Pancreas (tissue), 10 donors: ENCODE results near the gene TXNDC16. TPM values are rescaled to one million over a fixed set of nuclear protein-coding genes. Genes with fewer than 3 reads are reported as not detected.

Experiments
- ATAC-seq, 4 donors: fragments of 200-7000 bp; cut with Tn5 transposase; one replicate each; pipeline versions ENCODE4 v1.8.0 to v1.9.1; 2020; ENCODE audit warnings: mild to moderate bottlenecking in 4 of 4, moderate library complexity in 4 of 4
- DNase-seq, 6 donors: peaks; one replicate each; pipeline ENCODE4 v3.0.0-alpha.2; 2020
- FAIRE-seq: peaks from 2 replicates; lab custom pipeline; 2012; peaks lifted over from hg19 to GRCh38; lab: Jason Lieb, UNC
- H3K27ac ChIP-seq, 4 donors: fragments of 200-600 bp; sonication (generic); 1 replicate in 3 of 4; 2 replicates in 1 of 4; pipeline versions ENCODE4 v1.5.0 to v1.8.0; 2020
- H3K27me3 ChIP-seq, 4 donors: fragments of 200-600 bp; one replicate each; pipeline ENCODE4 v1.8.0; 2021
- H3K36me3 ChIP-seq, 3 donors: fragments of 200-600 bp; sonication (generic) in 1 of 3; one replicate each; pipeline versions ENCODE4 v1.5.0 to v1.8.0; 2020 to 2021
- H3K4me1 ChIP-seq, 3 donors: fragments of 200-600 bp; one replicate each; pipeline ENCODE4 v1.8.0; 2021
- H3K4me3 ChIP-seq, 4 donors: fragments of 200-600 bp; sonication (generic) in 2 of 4; one replicate each; pipeline versions ENCODE4 v1.5.0 to v1.8.0; 2020 to 2021
- H3K9me3 ChIP-seq, 4 donors: fragments of 200-600 bp; one replicate each; pipeline ENCODE4 v1.8.0; 2021
- WGBS, 2 donors: extraction: QIAGEN DNeasy Blood & Tissue Kit; methylation state at CpG; one replicate each; pipeline ENCODE4 v1.1.7; 2013; 5-methylcytosine and 5-hydroxymethylcytosine counted together
- intact Hi-C, 3 donors: fragments of 100-400 bp; cut with DNase I; formaldehyde crosslinking; loops; one replicate each; pipeline versions ENCODE4 v1.11.1 to v1.14.2; 2022
- polyA plus RNA-seq, 2 donors: library from polyadenylated mRNA; stranded (reverse); fragments of 200-250 nt; gene quantifications; one replicate each; pipeline ENCODE4 v1.2.3, GENCODE V29; 2013
- total RNA-seq, 6 donors: library from RNA; stranded (reverse); fragmentation: NEBNext Ultra II Directional in 4 of 6; extraction: Animal tissue kit (Norgen Biotek cat#: 25700) in 4 of 6; gene quantifications; one replicate each; pipeline versions ENCODE4 v1.2.1 to v1.2.4, GENCODE V29; 2021 to 2023
- TF ChIP-seq, protein P1 (sequence below), 4 donors: fragments of 200-600 bp; sonication (generic) in 3 of 4; IDR thresholded peaks; one replicate each; pipeline versions ENCODE4 v1.5.0 to v1.8.0; 2021; ENCODE audit warnings: antibody characterized with exemption in 4 of 4
- donor health status: healthy with polysubstance abuse.
- donor health status: DM: no; HTN: no; CAD: no; lungs with moderate emphysema.
- donor health status: DM: no; HTN: no; CAD: no.
- donor health status: control.
- donor health status: control.
- donor health status: Bipolar disorder and iron deficiency.
- donor health status: DM: yes; HTN: yes; CAD: no.
- donor health status: DM: no; HTN: no; CAD: no.
- donor health status: DM: no; HTN: no; CAD: no.
- donor health status: DM: yes; HTN: yes; CAD: no.

Gene TXNDC16
- total and polyA plus RNA-seq, 8 donors: 1.1 to 7.4 (median 4.1) TPM

DNA sequence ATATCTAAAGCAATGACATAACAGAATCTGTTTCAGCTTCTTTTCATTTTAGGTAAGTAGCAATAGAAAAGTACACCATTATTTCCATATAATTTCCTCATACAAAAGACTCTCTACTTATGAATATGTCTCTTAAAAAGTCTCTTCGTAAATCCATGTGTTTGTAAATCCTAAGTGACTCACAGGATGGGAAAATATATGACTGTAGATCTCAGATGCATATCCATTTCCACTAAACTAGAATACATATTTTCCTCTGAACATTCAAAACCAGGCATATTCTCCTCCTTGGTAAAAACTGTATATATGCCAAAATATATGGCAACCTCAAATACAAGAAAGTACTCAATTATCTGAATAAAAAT lies 93.6 kb downstream of the TXNDC16 start:
- no peak for ATAC-seq
- DNase-seq: no peak
- intact Hi-C loops: no loop called here
- peaks cover 0 to 10% (median 0%) of the 10 kb centered on the region in 3 donors for H3K36me3 ChIP-seq
- H3K4me3 ChIP-seq: no peak overlapping the region
- 94 to 95% methylated on average over 1 of the region's 1 CpG for WGBS, 2 donors
- H3K27me3 ChIP-seq: no peaks in the 10 kb centered on the region
- H3K4me1 ChIP-seq: no peaks in the 10 kb centered on the region
- FAIRE-seq: no peak
- peaks cover 0 to 5% (median 0%) of the 10 kb centered on the region in 4 donors for H3K9me3 ChIP-seq
- H3K27ac ChIP-seq: no peak overlapping the region
- TF ChIP-seq, protein P1, sequence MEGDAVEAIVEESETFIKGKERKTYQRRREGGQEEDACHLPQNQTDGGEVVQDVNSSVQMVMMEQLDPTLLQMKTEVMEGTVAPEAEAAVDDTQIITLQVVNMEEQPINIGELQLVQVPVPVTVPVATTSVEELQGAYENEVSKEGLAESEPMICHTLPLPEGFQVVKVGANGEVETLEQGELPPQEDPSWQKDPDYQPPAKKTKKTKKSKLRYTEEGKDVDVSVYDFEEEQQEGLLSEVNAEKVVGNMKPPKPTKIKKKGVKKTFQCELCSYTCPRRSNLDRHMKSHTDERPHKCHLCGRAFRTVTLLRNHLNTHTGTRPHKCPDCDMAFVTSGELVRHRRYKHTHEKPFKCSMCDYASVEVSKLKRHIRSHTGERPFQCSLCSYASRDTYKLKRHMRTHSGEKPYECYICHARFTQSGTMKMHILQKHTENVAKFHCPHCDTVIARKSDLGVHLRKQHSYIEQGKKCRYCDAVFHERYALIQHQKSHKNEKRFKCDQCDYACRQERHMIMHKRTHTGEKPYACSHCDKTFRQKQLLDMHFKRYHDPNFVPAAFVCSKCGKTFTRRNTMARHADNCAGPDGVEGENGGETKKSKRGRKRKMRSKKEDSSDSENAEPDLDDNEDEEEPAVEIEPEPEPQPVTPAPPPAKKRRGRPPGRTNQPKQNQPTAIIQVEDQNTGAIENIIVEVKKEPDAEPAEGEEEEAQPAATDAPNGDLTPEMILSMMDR (IDR thresholded peaks at IDR 0.05): no peak

DNA sequence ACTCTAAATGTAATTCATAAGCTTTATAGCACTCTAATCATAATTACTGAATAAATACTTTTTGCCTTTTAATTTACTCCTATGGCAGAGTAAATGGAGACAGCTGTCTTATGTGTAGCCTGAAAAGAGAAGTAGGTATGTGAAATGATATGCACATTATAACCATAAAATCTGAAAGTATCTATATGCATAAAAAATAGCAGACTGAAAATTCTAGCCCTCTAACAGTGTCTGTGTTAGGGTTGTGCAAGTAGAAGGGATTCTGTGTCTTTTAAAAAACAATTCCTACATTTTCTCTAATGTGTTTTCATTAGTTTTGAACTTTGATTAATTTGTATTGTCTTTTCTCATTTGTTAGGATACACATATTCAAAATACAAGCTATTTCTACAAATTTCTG lies 94.9 kb downstream of the TXNDC16 start:
- no peak overlapping the region for H3K27ac ChIP-seq
- H3K4me3 ChIP-seq: no peak overlapping the region
- ATAC-seq (no peak), FAIRE-seq (no peak), DNase-seq (no peak)
- intact Hi-C loops: no loop called here
- H3K36me3 ChIP-seq: peaks cover 0 to 7% (median 0%) of the 10 kb centered on the region in 3 donors
- TF ChIP-seq, protein P1 (IDR thresholded peaks at IDR 0.05): no peak
- H3K4me1 ChIP-seq: no peaks in the 10 kb centered on the region
- H3K9me3 ChIP-seq: peaks cover 0 to 5% (median 0%) of the 10 kb centered on the region in 4 donors
- H3K27me3 ChIP-seq: no peaks in the 10 kb centered on the region

DNA sequence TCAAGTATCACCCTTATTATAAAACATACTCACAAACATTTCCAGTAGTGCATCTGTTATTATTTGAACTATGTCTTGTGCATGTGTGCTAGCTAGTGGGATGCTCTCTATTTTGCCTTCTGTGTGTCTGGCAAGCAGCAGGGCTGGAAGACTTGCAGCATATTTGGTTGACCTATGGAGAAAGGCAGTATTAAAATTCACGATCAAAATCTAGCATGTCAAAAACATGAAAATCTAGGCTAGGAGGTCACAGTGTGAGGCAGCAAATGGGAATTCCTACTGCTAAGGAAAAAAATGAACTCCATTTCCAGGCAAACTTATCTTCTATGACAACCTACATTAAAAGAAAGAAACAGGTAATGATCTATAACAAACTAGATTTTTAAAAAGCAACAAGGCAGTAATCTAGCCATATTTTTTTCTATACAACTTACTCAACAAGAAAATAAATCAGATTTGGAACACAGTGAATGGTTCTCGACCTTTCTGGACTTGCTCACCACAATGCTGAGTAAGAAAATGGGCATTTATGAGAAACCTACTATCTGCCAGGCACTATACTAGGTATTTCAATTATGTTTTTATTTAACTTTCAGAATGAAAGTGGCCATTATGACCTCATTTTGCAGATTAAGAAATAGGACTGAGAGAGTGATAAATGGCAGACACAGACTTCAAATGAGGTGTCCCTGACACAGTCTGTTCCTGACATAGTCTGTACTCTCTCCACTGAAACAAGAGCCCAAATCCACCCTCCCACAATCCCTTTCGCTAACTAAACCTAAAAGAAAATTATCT lies 96.8 kb downstream of the TXNDC16 start:
- Histone ChIP-seq H3K4me1 (no peaks in the 10 kb centered on the region), H3K27me3 (no peaks in the 10 kb centered on the region), H3K9me3 (no peaks in the 10 kb centered on the region), H3K36me3 (peaks cover 0 to 7% (median 0%) of the 10 kb centered on the region in 3 donors), H3K27ac (no peak overlapping the region), H3K4me3 (no peak overlapping the region)
- FAIRE-seq (no peak), ATAC-seq (no peak), DNase-seq (no peak)
- TF ChIP-seq, protein P1 (IDR thresholded peaks at IDR 0.05): no peak
- intact Hi-C loops: no loop called here
- WGBS, 2 donors: 89 to 95% methylated on average over 3 of the region's 3 CpGs

DNA sequence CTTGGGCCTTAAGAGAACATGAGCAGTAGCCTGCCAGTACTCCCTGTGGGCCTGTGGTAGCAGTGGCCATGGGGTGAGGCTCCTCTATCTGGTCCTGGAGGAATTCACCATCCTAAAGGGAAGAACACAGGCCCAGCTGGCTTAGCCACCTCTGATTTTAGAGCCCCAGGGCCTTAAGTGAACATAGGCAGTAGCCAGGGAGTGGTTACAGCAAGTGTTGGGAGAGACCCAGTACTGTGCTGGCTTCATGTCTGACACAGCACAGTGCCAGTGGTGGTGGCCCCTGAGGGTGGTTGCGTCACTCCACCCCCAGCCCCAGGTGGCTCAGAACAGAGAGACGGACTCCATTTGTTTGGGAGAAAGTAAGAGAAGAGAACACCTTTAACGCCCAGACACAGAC lies 105.1 kb downstream of the TXNDC16 start:
- TF ChIP-seq, protein P1 (IDR thresholded peaks at IDR 0.05): no peak

DNA sequence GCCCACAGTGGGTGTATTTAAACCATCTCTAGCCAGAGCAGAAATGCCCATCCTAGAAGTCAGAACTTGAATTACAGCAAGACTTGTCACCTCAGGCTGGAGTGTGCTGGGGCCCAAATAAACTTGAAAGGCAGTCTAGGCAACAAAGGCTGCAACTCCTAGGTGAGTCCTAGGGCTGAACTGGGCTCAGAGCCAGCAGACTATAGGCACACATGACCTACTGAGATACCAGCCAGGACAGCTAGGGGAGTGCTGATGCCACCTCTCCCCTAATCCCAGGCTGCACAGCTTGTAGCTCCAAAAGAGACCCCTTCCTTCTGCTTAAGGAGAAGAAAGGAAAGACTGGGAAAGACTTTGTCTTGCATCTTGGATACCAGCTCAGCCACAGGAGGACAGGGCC lies 106.0 kb downstream of the TXNDC16 start:
- ATAC-seq (no peak), FAIRE-seq (no peak), DNase-seq (no peak)
- Histone ChIP-seq H3K27ac (no peak overlapping the region), H3K27me3 (no peaks in the 10 kb centered on the region), H3K9me3 (no peaks in the 10 kb centered on the region), H3K36me3 (peaks cover 0 to 5% (median 0%) of the 10 kb centered on the region in 3 donors), H3K4me3 (no peak overlapping the region), H3K4me1 (no peaks in the 10 kb centered on the region)
- intact Hi-C loops: no loop called here
- TF ChIP-seq, protein P1 (IDR thresholded peaks at IDR 0.05): no peak

More for the DNA sequence above, 105.1 kb downstream of the TXNDC16 start:
- no peaks in the 10 kb centered on the region for H3K4me1 ChIP-seq
- no peak overlapping the region for H3K27ac ChIP-seq
- H3K4me3 ChIP-seq: no peak overlapping the region
- FAIRE-seq (no peak), ATAC-seq (no peak), DNase-seq (no peak)
- H3K9me3 ChIP-seq: no peaks in the 10 kb centered on the region
- WGBS, 2 donors: 96 to 97% methylated on average over 3 of the region's 3 CpGs
- intact Hi-C loops: no loop called here
- H3K36me3 ChIP-seq: peaks cover 0 to 5% (median 0%) of the 10 kb centered on the region in 3 donors
- no peaks in the 10 kb centered on the region for H3K27me3 ChIP-seq
